ENCODE measurements around the gene MYOT.
"Not testable (repeated sequence)": the region's sequence is repeated elsewhere in the genome, so short reads cannot be mapped to it uniquely, and the experiment has no call there.

MYOT gene, protein sequence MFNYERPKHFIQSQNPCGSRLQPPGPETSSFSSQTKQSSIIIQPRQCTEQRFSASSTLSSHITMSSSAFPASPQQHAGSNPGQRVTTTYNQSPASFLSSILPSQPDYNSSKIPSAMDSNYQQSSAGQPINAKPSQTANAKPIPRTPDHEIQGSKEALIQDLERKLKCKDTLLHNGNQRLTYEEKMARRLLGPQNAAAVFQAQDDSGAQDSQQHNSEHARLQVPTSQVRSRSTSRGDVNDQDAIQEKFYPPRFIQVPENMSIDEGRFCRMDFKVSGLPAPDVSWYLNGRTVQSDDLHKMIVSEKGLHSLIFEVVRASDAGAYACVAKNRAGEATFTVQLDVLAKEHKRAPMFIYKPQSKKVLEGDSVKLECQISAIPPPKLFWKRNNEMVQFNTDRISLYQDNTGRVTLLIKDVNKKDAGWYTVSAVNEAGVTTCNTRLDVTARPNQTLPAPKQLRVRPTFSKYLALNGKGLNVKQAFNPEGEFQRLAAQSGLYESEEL

DNA sequence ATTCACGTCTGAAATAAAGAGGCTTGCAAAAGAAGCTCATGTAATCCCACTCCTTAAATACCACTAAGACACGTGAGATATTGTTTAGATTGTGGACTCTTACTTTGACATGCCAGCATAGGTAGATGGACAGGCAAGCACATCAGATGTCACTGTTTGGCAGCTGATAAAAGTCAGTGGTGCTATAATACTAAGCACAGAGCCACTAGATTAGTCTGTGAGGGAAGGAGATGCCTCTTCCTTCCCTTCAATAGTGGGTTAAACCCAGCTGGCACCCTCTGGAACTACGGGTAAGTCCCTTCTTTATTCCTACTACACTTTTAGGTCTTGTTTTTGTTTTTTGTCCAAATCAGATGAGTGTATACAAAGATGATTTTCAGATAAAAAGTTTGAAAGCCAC lies at the start of gene MYOT:
Gene MYOT (plus strand): TSS at position 197 of the 400 bp plus-strand sequence. CDS start 2,792 bp downstream, outside the sequence.
- no peak for DNase-seq (ENCODE audit: low read depth)

DNA sequence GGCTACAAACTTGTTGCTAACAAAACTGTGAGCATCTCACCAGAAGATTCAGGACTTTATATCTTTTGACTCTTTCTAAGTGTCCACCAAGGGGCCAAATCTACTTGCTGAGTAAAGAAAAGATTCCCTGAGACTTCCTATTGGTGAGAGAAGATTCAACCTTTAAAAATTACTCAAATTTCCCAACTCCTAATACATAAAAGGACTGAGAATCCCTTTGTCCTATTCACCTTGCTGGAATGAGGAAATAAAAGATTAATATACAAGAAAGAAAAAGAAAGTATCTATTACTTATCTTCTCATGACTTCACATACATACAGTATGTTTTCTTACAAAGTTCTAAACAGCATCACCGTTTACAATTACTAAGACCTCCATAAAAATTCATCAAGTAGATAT lies 47.9 kb upstream of the MYOT start:
- no peak for DNase-seq (ENCODE audit: low read depth)

DNA sequence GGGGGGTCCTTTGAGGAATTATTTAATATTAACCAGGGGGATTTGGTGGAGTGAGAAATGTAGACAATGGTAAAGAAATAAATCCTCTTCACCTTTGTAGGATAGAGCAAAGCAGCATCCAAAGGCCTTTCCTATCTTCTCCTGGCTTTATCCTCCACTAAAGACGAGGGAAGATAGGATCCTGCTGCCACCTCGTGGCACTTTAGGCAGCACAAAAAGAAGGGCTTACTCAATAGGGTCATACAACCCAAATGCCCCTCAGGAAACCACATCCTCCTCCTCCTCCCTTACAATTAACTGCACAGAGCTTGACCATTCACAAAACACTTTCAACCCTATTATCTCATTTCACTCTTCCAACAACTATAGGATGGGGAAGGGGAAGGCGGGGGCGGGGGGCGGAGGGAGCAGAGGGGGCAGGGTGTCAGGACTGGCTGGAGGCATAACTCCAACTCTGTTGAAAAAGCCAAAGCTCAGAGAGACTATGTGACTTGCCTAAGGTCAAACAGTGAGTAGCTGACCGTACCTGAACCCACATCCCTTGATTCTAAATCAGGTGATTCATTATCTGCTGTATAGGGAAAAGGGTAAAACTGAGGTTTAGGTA lies 45.4 kb upstream of the MYOT start:
- DNase-seq (ENCODE audit: low read depth) = no peak

DNA sequence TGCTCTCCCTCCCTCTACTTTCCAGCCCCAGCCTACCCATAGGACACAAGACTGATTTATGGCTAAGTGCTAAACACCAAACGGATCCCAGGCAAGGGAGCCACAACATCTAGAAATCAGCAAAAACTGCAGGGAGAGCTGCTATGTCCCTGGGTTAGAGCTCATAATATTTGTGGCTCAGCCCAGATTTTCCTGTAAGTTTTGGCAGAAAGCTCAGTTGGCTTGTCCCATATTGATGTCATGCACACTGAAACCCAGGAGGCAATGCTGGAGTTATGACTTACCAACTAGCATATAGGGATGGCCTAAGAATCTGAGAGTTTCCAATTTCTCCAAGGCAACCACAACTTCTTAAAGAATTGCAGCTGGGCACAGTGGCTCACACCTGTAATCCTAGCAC lies 44.7 kb upstream of the MYOT start:
- DNase-seq (ENCODE audit: low read depth) = no peak

DNA sequence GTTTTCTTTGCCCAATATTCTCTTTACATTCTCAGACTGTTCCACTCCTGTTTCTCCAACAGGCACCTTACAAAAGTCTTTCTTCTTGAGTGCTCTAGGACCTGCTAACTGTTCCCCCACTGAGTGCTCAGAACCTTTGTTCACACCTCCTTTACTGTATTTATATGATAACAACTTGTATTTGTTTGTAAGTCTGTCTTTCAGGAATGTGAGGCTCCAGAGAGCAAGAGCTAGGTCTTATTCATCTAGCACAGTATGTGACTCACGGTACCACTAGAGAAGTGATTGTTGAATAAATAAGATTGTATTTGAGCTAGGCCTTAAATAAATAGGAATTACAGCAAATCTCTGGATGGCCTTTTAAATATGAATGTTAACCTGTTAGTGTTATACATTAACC lies 42.5 kb upstream of the MYOT start:
- no peak for DNase-seq (ENCODE audit: low read depth)

DNA sequence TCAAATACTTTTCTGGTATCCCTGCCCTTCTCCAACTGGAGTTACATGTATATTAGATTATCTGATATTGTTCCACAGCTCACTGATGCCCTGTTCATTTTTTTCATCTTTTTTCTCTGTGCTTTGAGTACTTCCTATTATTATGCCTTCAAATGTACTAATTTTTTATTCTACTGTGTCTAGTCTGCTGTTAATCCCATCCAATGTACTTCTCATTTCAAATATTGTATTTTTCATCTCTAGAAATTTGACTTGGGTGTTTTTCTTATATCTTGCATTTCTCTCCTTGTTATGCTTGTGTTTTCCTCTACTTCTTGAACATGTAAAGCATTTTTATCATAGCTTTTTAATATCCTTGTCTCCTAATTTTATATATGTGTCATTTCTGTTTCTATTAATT lies 41.6 kb upstream of the MYOT start:
- DNase-seq (ENCODE audit: low read depth) = no peak

DNA sequence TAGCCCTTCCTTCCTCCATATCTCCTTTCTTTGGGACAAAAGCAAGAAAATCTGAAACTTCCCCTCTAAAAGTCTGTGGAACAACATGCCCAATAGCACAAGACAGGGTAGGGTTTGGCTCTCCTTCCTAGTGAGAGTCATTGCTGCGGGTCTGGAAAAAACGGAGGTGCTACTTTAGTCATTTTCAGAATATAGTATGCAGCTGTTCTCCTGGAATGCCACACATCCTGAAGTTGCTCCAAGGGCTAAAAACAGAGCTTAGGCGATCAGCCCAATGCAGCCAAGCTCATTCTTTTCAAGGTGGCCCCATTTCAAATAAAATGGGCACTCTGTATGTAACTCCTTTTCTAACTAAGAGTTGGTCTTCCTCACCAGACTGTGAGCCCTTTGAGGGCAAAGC lies 39.5 kb upstream of the MYOT start:
- DNase-seq (ENCODE audit: low read depth) = no peak

DNA sequence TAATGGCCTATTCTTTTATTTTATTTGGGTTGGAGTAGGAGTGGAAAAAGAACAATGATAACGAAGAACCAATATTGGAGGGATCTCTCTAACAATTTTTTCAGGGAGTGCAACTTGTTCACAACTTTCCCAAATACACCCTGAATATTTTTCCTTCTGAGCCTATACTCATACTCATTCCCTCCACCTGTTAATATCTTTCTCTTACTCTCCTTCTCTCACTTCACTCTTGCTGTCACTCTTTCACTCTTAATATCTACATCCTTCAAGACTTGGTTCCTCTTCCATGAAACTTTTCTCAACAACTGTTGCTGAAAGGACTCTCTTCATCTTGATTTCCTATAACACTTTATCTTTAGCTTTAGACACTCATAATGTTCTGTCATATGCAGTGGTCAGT lies 39.0 kb upstream of the MYOT start:
- no peak for DNase-seq (ENCODE audit: low read depth)

DNA sequence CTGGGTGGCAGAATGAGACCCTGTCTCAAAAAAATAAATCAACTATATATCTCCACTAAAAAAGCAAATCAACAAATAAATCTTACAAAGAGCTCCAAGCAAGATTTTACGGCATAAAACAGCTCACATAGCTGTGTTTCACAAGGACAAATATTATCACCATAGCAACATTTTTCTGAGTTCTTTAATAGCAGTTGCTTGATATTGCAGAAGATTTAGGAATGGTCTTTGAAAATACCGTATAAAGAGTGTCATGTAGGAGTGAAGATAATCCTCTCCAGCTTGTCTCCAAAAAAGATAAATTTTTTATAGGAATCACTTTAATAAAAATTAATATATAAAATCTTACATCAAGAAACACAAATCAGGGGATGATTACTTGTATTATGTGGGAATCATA lies 36.6 kb upstream of the MYOT start:
- DNase-seq (ENCODE audit: low read depth) = no peak

DNA sequence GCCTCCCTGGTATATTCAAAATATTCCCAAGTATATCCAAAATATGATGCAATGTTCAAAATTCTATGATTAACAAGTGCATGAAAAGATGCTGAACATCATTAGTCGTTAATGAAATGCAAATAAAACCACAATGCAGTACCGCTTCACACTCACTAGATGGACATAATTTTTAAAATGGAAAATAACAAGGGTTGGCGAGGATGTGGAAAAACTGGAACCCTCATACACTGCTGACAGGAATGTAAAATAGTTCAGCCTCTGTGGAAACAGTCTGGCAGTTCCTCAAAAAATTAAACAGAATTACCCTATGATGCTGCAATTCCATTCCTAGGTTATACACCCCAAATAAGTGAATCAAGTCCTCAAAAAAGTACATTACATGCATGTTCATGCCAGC lies 36.1 kb upstream of the MYOT start:
- DNase-seq (ENCODE audit: low read depth) = no peak

DNA sequence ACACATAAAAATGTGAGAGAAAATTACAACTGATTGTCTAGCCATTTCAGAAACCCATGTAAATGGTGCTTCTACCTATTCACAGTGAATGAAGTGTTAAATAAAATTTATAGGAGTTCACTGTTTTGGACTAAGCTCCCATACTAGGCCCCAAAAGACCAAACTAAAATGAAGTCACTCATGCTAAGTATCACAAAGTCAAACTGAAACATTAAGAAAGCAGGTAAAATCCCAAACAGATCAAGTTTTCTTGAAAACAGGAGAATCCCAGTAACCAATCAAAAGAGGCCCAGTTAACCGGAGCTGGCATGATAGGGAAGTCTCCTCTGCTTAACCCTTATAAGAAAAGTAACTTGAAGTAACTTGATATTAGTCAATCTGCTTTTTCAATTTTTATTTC lies 35.2 kb upstream of the MYOT start:
- no peak for DNase-seq (ENCODE audit: low read depth)

DNA sequence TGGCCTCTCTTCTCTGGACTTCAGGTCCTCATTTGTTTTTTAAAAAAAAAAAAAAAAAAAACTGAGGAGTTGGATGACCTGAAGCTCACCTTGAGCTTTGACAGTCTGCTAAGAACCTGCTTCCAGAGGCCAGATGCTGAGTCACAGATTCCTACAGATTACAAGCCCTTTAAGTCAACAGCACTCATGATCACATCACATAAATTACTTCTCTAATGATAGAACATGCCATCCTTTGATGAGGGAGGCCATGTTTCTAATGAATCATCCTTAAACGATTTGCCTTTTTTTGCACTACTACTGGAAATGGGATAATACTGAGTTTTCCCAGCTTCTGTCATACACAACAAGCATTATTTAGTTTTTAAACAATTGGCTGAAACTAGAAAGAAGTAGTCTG lies 34.2 kb upstream of the MYOT start:
- peak; percentile 39 for DNase-seq (ENCODE audit: low read depth)

DNA sequence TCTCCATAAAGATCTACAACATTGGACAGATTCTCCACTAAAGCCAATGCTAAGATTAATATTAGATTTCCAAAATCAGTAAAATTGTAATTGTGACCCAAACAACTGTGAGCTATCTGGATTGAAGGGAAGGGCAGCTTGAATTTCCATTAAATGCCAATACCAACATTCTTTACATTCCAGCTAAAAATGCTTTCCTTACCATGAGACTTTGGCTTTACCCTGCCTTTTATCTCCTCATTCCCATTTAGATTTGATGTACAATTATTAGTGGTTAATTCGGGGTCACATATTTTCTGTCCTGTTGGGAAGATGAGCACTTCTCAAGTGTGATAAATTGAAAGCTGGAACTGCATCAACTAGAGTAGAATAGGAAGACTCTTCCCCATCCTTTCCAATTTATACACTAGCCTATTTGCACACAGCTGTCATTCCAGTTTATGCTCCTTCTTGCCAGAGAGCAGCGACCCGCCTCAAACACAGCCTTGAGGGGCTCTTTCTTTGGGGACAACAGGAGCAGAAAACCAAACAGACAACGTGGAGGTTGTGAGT lies 33.1 kb upstream of the MYOT start:
- DNase-seq (ENCODE audit: low read depth) = no peak

DNA sequence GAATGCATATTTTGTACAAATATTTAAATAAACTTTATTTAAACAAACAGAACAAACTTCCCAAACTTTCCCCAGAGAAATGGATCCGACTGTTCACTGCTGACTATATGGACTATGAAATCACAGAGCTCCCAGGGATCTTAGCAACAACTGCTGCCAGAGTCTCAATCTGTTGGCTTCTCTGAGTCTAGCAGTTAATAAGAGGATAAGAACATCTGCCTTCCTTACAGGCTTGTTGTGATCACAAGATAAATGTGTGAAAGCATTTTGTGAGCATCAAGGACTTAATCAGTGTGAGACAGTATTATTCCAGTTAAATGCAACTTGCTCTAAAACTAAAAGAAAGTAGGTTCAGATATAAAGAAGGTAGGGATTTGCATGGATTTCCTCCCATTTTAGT lies 31.4 kb upstream of the MYOT start:
- DNase-seq (ENCODE audit: low read depth) = no peak

DNA sequence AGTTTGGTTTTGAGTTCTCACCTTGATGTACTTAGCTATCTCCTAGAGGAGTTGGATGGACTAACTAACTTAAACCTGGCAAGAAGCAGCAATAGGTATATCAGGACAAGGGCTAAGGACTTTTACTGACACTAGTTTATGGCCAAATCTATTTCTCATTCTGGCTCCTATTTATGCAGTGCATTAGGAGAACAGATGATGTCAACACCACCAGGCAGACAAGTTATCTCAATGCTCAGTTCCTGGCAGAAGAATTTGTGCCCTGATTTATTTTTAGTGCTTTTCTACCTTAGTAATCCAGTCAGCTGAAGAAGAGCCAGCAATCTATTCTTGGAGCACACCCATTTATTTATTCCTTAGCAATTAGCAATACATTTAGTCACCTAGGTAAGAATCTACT lies 30.7 kb upstream of the MYOT start:
- no peak for DNase-seq (ENCODE audit: low read depth)

DNA sequence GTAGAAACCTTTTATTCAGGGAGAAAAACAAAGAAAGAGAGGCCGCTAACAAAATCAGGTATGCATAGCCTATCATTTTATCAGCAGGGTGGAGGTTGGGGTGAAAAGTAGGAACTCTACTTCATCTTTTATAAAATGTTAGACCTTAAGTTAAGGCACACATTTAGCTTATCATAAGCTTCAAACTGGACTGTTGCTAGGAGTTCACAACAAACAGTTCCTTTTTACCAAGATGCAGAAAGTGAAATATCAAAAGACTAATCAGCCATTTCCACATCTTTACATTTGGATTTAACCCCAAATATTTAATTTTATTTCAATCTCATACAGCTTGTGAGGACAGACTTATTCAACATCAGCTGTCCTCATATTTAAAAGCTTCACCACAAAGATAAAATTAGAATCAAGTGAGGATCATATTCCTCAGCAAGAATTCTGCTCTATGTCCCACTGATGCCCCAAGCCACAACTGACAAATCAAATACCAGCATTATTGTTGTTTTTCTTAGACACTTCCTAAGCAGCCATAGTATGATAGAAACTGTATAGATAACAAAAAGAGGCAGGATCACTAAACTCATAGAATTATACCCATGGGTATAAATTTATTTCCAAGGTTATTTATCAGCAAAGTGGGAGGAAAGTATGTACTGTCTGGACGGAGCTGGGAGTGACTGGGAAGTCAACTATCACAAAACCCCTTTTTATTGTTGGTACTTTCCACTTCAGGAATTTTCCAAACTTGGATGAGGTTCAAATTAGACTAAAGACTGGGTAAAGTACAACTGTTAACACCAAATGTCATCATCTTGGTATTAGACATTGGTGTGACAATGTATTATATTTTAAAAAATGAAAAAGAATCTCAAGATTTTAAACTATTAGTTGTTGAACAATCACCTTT lies 29.9 kb upstream of the MYOT start:
- DNase-seq (ENCODE audit: low read depth) = no peak

DNA sequence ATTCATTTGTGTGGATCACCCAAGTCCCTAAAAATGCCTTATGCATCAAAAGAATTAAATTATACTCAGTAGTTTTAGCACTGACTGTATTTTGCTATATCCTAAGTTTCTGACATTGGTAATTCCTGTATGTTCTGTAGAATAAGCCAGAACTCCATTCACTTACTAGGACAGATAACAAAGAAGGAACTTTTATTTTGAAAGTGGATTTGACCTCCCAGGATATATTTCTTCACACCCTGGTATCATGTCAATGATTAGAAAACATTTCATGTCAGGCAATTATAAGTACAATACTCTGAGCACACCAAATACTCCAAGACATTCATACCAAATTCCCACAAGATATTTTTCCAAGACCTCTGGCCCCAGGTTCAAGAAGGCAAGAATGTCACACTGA lies 28.7 kb upstream of the MYOT start:
- DNase-seq (ENCODE audit: low read depth) = no peak

DNA sequence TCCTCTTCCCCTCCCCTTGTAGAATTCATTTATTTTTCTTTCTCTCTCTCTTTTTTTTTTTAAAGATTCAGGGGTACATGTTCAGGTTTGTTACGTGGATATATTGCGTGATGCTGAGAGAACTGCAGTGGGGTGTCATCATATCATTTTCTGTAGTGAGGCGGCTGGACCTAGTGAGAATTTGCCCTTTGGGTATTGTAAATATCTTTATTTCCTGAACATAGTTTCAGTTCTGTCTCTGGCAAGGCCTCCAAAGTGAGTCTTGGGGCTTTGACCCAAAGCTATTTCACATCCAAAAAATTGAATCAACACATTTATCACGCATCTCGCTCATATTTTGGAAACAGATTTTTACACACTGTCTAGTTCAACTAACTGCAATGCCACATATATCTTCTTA lies 25.4 kb upstream of the MYOT start:
- DNase-seq (ENCODE audit: low read depth) = no peak

DNA sequence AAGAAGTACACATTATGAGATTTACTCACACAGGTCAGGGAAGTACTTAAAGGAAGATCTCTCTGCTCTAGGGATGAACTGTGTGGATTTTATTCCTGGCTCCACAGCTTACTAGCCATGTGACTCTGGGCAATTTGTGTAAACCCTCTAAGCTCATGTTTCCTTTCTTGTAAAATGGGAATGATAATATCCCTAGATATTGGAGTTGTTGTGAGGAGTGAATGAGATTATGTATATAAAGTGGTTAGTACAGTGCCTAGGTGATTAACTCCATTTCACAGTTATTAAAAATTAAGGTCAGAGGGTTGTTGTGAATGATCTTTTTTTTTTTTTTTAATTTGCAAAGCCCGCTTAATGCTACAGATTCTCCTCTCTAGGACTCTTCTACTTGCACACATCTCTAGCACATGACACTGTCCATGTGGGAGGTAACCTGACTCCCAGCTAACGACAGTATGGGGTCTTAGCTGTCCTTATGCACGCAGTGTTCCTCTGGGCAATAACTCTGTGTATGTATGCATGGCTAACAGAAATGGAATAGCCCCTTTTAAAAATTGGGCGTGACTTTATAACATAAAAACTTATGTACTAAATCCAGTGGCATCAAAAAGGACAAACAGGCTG lies 23.9 kb upstream of the MYOT start:
- DNase-seq (ENCODE audit: low read depth) = no peak

DNA sequence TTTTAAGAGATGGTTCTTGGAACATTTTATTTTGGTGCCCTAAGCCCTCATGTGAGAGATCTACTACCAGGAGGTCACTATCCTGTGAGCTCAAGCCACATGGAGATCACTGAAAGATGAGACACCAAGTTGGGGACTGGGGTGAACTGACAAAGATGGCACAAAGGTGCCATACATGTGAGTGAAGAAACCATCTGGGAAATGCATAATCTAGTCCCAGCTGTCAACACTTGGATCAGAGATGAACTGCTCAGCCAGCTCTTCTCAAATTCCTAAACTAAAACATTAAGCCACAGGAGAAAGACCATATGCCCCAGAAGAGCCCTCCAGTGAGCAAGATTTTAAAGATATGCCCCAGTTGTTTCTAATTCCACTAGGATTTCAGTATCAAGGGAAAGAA lies 22.2 kb upstream of the MYOT start:
- DNase-seq (ENCODE audit: low read depth) = no peak

DNA sequence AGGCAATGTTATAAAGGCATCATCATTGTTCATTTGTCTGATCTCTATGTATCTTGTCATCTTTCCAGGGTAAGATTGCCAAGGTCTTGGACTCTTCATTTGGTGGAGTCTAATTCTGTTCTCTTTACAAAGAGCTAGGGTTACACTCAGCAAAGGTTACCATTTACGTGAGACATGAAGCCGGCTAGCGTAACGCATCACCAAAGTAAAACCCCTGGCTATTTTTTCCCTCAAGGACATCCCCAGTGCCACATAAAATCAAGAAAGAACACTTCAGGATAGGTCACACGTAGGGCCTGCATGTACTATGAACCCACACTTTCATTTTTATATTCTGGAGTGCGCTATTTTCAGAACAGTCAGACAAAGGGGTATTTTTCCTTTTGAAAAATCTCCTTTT lies 20.0 kb upstream of the MYOT start:
- no peak for DNase-seq (ENCODE audit: low read depth)

DNA sequence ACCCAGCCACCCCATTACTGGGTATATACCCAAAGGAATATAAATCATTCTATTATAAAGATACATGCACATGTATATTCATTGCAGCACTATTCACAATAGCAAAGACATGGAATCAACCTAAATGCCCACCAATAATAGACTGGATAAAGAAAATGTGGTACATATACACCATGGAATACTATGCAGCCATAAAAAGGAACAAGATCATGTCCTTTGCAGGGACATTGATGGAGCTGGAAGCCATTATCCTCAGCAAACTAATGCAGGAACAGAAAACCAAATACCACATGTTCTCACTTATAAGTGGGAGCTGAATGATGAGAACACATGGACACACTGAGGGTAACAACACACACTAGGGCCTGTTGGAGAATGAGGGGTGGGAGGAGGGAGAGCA lies 14.5 kb upstream of the MYOT start:
- DNase-seq (ENCODE audit: low read depth) = not testable (repeated sequence)
